Measurements from ENCODE around the gene STAT2.

STAT2 gene

GRCh38 chr12:56389412-56389811 is 29.5 kb upstream of the STAT2 start:
- TF ChIP-seq ZFX (IDR thresholded peaks at IDR 0.05) (no peak), CTCF (conservative IDR thresholded peaks at IDR 0.05) (no peak)
- H3K27ac ChIP-seq: no peak overlapping the region

GRCh38 chr12:56387152-56387736 is 27.3 kb upstream of the STAT2 start:
- no peak overlapping the region for H3K27ac ChIP-seq
- TF ChIP-seq CTCF (conservative IDR thresholded peaks at IDR 0.05): no peak
- no peak for TF ChIP-seq ZFX (IDR thresholded peaks at IDR 0.05)

GRCh38 chr12:56385873-56386272 is 26.0 kb upstream of the STAT2 start:
- no peak overlapping the region for H3K27ac ChIP-seq
- TF ChIP-seq CTCF (conservative IDR thresholded peaks at IDR 0.05) (no peak), ZFX (IDR thresholded peaks at IDR 0.05) (no peak)

- TF ChIP-seq CTCF (conservative IDR thresholded peaks at IDR 0.05): no peak
- TF ChIP-seq ZFX (IDR thresholded peaks at IDR 0.05): no peak
- no peak overlapping the region for H3K27ac ChIP-seq
Observed at GRCh38 chr12:56382611-56383010, 22.7 kb upstream of the STAT2 start.

GRCh38 chr12:56377989-56378316 is 18.0 kb upstream of the STAT2 start:
- H3K27ac ChIP-seq: no peak overlapping the region
- no peak for TF ChIP-seq ZFX (IDR thresholded peaks at IDR 0.05)

GRCh38 chr12:56377310-56377988 is 17.5 kb upstream of the STAT2 start:
- TF ChIP-seq CTCF (conservative IDR thresholded peaks at IDR 0.05) (no peak), ZFX (IDR thresholded peaks at IDR 0.05) (no peak)
- H3K27ac ChIP-seq: no peak overlapping the region

- H3K27ac ChIP-seq: no peak overlapping the region
- TF ChIP-seq CTCF (conservative IDR thresholded peaks at IDR 0.05) (no peak), ZFX (IDR thresholded peaks at IDR 0.05) (no peak)
Observed at GRCh38 chr12:56375598-56376434, 15.9 kb upstream of the STAT2 start.

Measured in C4-2B (cell line).